Endothelial cell of umbilical vein (primary cell): Measurements from ENCODE around the gene CERS3. TPM values are rescaled to one million over a fixed set of nuclear protein-coding genes. Genes with fewer than 3 reads are reported as not detected.

Experiments
- BruUV-seq: library from RNA; stranded (reverse); fragments of 400-500 nt; replicated peaks from 2 replicates; lab custom pipeline; 2021; lab: Mats Ljungman, UMichigan
- CTCF ChIA-PET: fragments of 300-600, 350-600 bp; sonication (Branson Sonifier 250); formaldehyde crosslinking; loops from one replicate; lab custom pipeline; 2021; ENCODE audit warnings: antibody characterized with exemption, inconsistent platforms; lab: Charles Lee
- POLR2A ChIA-PET: fragments of 300-600, 350-600 bp; sonication (Branson Sonifier 250); formaldehyde crosslinking; loops from one replicate; lab custom pipeline; 2021; ENCODE audit warnings: antibody characterized with exemption, inconsistent platforms; lab: Charles Lee
- DNase-seq: peaks from one replicate; pipeline ENCODE4 v3.0.0-alpha.2; 2011; ENCODE audit warnings: low read depth, low spot score
- FAIRE-seq: peaks from 2 replicates; lab custom pipeline; 2011; peaks lifted over from hg19 to GRCh38; lab: Jason Lieb, UNC
- H2AFZ ChIP-seq: 2 replicates; pipeline ENCODE4 v1.6.0; 2012; ENCODE audit warnings: low read depth, low read length, control low read depth, inconsistent platforms
- H3K27ac ChIP-seq: 2 replicates; pipeline ENCODE4 v1.5.1; 2011; ENCODE audit warnings: low read depth, mild to moderate bottlenecking, control low read depth, low read length, moderate library complexity; ENCODE audit not compliant: insufficient read depth
- H3K27me3 ChIP-seq, 2 experiments: 2 replicates each; pipeline versions ENCODE4 v1.6.0 to v1.6.1; 2011; ENCODE audit warnings: low read length in 2 of 2, mixed read lengths in 1 of 2; ENCODE audit not compliant: control insufficient read depth in 2 of 2, insufficient read depth in 2 of 2
- H3K36me3 ChIP-seq, 2 experiments: 2 replicates in 1 of 2; 3 replicates in 1 of 2; pipeline ENCODE4 v1.5.1; 2011; ENCODE audit warnings: low read length in 2 of 2, mild to moderate bottlenecking in 1 of 2, moderate library complexity in 1 of 2; ENCODE audit not compliant: control insufficient read depth in 2 of 2, insufficient read depth in 2 of 2; ENCODE audit errors: extremely low read depth in 1 of 2
- H3K4me1 ChIP-seq: 3 replicates; pipeline ENCODE4 v1.5.1; 2011; ENCODE audit warnings: mild to moderate bottlenecking, low read length; ENCODE audit not compliant: control insufficient read depth, insufficient read depth; ENCODE audit errors: extremely low read depth
- H3K4me2 ChIP-seq: 2 replicates; pipeline ENCODE4 v1.6.1; 2011; ENCODE audit warnings: low read length, control low read depth, mixed read lengths; ENCODE audit not compliant: insufficient read depth
- H3K4me3 ChIP-seq, 3 experiments: fragments of 200-600 bp in 1 of 3; sonication (generic), shearing (Covaris generic) in 1 of 3; replicated peaks in 1 of 3; 2 replicates each; pipeline ENCODE4 v1.5.1; 2011 to 2016; ENCODE audit warnings: control low read depth in 3 of 3, low read length in 3 of 3, mild to moderate bottlenecking in 2 of 3, inconsistent platforms in 1 of 3, low read depth in 1 of 3, moderate library complexity in 1 of 3; ENCODE audit not compliant: insufficient read depth in 1 of 3
- H3K79me2 ChIP-seq: 2 replicates; pipeline ENCODE4 v1.6.0; 2012; ENCODE audit warnings: low read length, inconsistent platforms; ENCODE audit not compliant: control insufficient read depth, insufficient read depth
- H3K9ac ChIP-seq: replicated peaks from 2 replicates; pipeline ENCODE3; 2011; ENCODE audit warnings: low read length, control low read depth; ENCODE audit not compliant: insufficient read depth; ENCODE audit errors: extremely low read depth
- H3K9me1 ChIP-seq: replicated peaks from 3 replicates; pipeline ENCODE4 v1.6.0; 2011; ENCODE audit warnings: mild to moderate bottlenecking, low read length; ENCODE audit not compliant: control insufficient read depth, insufficient read depth; ENCODE audit errors: extremely low read depth
- H3K9me3 ChIP-seq: replicated peaks from 2 replicates; pipeline ENCODE4 v1.5.1; 2012; ENCODE audit warnings: low read length, inconsistent platforms; ENCODE audit not compliant: control insufficient read depth, insufficient read depth
- H4K20me1 ChIP-seq: replicated peaks from 2 replicates; pipeline ENCODE3; 2011; ENCODE audit warnings: mild to moderate bottlenecking, low read length; ENCODE audit not compliant: control insufficient read depth, insufficient read depth; ENCODE audit errors: extremely low read depth
- EZH2 ChIP-seq: IDR thresholded peaks from 2 replicates; pipeline ENCODE4 v1.6.1; 2012; ENCODE audit warnings: borderline replicate concordance, low read depth, mild to moderate bottlenecking, moderate library complexity, low read length, inconsistent platforms; ENCODE audit not compliant: severe bottlenecking
- FOS ChIP-seq: IDR thresholded peaks from 2 replicates; pipeline ENCODE4 v1.6.1; 2011; ENCODE audit warnings: mild to moderate bottlenecking, low read length, moderate library complexity, borderline replicate concordance; ENCODE audit not compliant: insufficient read depth
- GATA2 ChIP-seq: IDR thresholded peaks from 2 replicates; pipeline ENCODE4 v1.7.0; 2011; ENCODE audit warnings: low read depth, mild to moderate bottlenecking, moderate library complexity, mixed read lengths, low read length; ENCODE audit not compliant: insufficient read length, insufficient read depth
- JUN ChIP-seq: IDR thresholded peaks from 2 replicates; pipeline ENCODE4 v1.6.1; 2011; ENCODE audit warnings: borderline replicate concordance, low read depth; ENCODE audit not compliant: insufficient read length, insufficient read depth
- MAX ChIP-seq: IDR thresholded peaks from 2 replicates; pipeline ENCODE4 v1.6.1; 2011; ENCODE audit not compliant: insufficient read depth, insufficient read length
- MYC ChIP-seq: IDR thresholded peaks from one replicate; pipeline ENCODE4 v1.6.1; 2011; ENCODE audit warnings: mild to moderate bottlenecking, low read depth, low read length
- POLR2A ChIP-seq: IDR thresholded peaks from 2 replicates; pipeline ENCODE4 v1.6.1; 2012; ENCODE audit warnings: low read depth, mild to moderate bottlenecking, control low read depth, low read length
- POLR2AphosphoS5 ChIP-seq: IDR thresholded peaks from 2 replicates; pipeline ENCODE4 v1.6.1; 2012; ENCODE audit warnings: low read depth, mild to moderate bottlenecking, control low read depth, low read length, moderate library complexity; ENCODE audit not compliant: insufficient read depth
- dilution Hi-C: fragments of 300-500 bp; cut with MboI; formaldehyde crosslinking; loops from one replicate; pipeline ENCODE4 v1.15.0; 2019; ENCODE audit warnings: low sequenced_read_pairs; ENCODE audit not compliant: extremely low pct_ligation_motif_present
- intact Hi-C: fragments of 100-400 bp; cut with micrococcal nuclease; formaldehyde crosslinking; loops from one replicate; pipeline ENCODE4 v1.10.0; 2022
- polyA plus RNA-seq, 4 experiments: library from polyadenylated mRNA; depleted of rRNA in 3 of 4; stranded (reverse) in 3 of 4; unstranded in 1 of 4; fragments of >200 nt; gene quantifications; 2 replicates each; pipeline versions ENCODE4 v1.2.1 to v1.2.3, GENCODE V29; 2011 to 2012; ENCODE audit warnings: missing spikeins in 1 of 4
- total RNA-seq: library from RNA; stranded (reverse); gene quantifications from 2 replicates; pipeline ENCODE4 v1.2.3, GENCODE V29; 2021
- TF ChIP-seq, protein P1 (sequence below), 2 donors: IDR thresholded peaks; 1 replicate in 1 of 2; 2 replicates in 1 of 2; pipeline ENCODE4 v1.5.1; 2011; ENCODE audit warnings: low read length in 2 of 2, mild to moderate bottlenecking in 2 of 2, moderate library complexity in 2 of 2, control low read depth in 1 of 2, inconsistent platforms in 1 of 2, low read depth in 1 of 2; ENCODE audit not compliant: insufficient read depth in 1 of 2; ENCODE audit errors: extremely low read depth in 1 of 2

The CERS3 gene
- total and polyA plus RNA-seq, 2 donors (not counting 3 experiments of a cell fraction or from before 2014, with no cell fraction given): not detected

GRCh38 chr15:100355342-100355741, 173.4 kb downstream of the CERS3 start:
- no peaks in the 10 kb centered on the region for H3K9me3 ChIP-seq
- dilution Hi-C loops: no loop called here
- no peak overlapping the region for H3K9ac ChIP-seq
- no peaks in the 10 kb centered on the region for H3K79me2 ChIP-seq
- ChIA-PET CTCF (interaction anchor here (1.3 kb wide), 1 partner anchor 13 kb away, joined by 5 read pairs; the partner anchor contains the start of gene ADAMTS17), POLR2A (no interaction called here)
- BruUV-seq: no TSS peak
- H2AFZ ChIP-seq: no peak overlapping the region
- H3K9me1 ChIP-seq: no peaks in the 10 kb centered on the region
- no peaks in the 10 kb centered on the region for H3K36me3 ChIP-seq
- no peaks in the 10 kb centered on the region for H3K27me3 ChIP-seq
- DNase-seq (no peak), FAIRE-seq (no peak)
- intact Hi-C loops: loop anchor here (10.0 kb wide), 1 partner anchor 519 kb away; the partner anchor contains the start of gene ALDH1A3
- H3K4me3 ChIP-seq: no peak overlapping the region
- TF ChIP-seq GATA2 (no peak), JUN (no peak), EZH2 (no peak), FOS (no peak), POLR2AphosphoS5 (no peak), MAX (no peak), MYC (no peak), POLR2A (no peak)
- TF ChIP-seq, protein P1, sequence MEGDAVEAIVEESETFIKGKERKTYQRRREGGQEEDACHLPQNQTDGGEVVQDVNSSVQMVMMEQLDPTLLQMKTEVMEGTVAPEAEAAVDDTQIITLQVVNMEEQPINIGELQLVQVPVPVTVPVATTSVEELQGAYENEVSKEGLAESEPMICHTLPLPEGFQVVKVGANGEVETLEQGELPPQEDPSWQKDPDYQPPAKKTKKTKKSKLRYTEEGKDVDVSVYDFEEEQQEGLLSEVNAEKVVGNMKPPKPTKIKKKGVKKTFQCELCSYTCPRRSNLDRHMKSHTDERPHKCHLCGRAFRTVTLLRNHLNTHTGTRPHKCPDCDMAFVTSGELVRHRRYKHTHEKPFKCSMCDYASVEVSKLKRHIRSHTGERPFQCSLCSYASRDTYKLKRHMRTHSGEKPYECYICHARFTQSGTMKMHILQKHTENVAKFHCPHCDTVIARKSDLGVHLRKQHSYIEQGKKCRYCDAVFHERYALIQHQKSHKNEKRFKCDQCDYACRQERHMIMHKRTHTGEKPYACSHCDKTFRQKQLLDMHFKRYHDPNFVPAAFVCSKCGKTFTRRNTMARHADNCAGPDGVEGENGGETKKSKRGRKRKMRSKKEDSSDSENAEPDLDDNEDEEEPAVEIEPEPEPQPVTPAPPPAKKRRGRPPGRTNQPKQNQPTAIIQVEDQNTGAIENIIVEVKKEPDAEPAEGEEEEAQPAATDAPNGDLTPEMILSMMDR (IDR thresholded peaks at IDR 0.05; ENCODE audit: extremely low read depth in 1 of 2, insufficient read depth in 1 of 2, low read depth in 1 of 2, low read length in 2 of 2): no peak
- no peak overlapping the region for H3K27ac ChIP-seq
- H4K20me1 ChIP-seq: no peaks in the 10 kb centered on the region
- H3K4me1 ChIP-seq: no peaks in the 10 kb centered on the region
- no peak overlapping the region for H3K4me2 ChIP-seq
